Retinal pigment epithelial cell (primary cell): ENCODE data around the gene PER2.

ENCODE experiments used
- DNase-seq: peaks from one replicate; pipeline ENCODE4 v3.0.0-alpha.2; 2010; ENCODE audit warnings: low read depth
- H3K4me3 ChIP-seq: 2 replicates; pipeline ENCODE4 v1.5.1; 2011; ENCODE audit warnings: mild to moderate bottlenecking, low read length, control low read depth, moderate library complexity
- TF ChIP-seq, protein P1 (sequence below): conservative IDR thresholded peaks from 2 replicates; pipeline ENCODE4 v1.5.1; 2011; ENCODE audit warnings: low read depth, low read length, control low read depth, inconsistent platforms

Gene PER2

GRCh38 chr2:238270606-238271005, 17.8 kb downstream of the PER2 start:
- H3K4me3 ChIP-seq = no peak overlapping the region
- no peak for DNase-seq
- TF ChIP-seq, protein P1, sequence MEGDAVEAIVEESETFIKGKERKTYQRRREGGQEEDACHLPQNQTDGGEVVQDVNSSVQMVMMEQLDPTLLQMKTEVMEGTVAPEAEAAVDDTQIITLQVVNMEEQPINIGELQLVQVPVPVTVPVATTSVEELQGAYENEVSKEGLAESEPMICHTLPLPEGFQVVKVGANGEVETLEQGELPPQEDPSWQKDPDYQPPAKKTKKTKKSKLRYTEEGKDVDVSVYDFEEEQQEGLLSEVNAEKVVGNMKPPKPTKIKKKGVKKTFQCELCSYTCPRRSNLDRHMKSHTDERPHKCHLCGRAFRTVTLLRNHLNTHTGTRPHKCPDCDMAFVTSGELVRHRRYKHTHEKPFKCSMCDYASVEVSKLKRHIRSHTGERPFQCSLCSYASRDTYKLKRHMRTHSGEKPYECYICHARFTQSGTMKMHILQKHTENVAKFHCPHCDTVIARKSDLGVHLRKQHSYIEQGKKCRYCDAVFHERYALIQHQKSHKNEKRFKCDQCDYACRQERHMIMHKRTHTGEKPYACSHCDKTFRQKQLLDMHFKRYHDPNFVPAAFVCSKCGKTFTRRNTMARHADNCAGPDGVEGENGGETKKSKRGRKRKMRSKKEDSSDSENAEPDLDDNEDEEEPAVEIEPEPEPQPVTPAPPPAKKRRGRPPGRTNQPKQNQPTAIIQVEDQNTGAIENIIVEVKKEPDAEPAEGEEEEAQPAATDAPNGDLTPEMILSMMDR = no peak

DNA sequence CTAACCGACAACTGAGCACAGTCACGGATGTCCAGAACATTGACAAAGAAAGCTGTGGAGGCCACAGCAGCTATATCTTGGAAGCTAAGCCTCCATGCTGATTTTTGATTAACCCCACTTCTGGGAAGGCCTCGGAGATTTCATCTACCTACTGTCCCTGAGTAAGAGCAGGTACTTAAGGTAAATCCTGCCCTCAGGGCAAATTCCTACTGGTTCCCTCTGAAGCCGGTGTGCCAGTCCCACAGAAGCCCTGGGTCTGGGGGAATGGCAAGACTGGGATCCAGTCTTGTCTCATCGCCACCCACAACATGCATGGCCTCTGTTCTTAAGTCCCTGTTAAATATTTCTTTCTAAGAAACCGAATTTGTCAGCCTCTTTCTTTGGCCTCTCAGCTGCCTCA, 18.7 kb downstream of the PER2 start:
- no peak overlapping the region for H3K4me3 ChIP-seq
- DNase-seq = no peak
- TF ChIP-seq, protein P1 = no peak

DNA sequence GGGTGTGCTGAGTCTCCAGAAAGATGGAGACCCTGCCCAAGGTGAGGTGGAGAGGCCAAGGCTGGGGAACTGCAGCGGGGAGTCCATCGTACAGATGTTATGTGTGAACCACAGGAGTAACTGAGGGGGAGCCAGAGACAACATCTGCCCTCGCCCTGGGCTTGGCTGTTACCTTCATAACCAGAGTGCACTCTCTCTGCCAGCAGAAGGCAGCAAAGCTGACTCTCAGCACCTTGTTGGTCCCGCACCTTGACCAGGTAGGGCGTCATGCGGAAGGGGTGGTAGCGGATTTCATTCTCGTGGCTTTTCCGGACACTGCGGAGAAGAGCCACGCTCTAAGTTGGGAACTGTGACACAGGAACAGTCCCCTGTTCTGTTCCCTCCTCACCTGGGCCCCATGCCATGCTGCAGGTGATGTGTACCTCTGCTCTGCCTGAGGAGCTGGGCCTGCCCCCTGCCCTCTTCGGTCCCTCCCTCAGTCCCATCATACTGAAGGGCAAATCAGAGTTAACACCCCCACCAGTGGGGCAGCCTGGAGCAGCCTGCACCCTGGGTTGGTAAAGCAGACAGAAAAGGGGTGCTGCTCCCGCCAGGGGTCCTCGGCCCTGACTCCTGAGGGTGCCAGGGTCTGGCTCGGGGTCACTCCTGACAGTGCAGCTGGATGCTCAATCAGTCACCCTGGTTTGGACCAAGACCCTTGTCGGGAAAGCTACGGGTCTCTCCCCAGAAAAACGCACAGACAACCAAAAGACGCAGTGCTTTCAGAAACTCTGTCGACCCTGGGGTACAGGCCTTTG, 20.3 kb downstream of the PER2 start:
- TF ChIP-seq, protein P1 = no peak
- DNase-seq = no peak
- H3K4me3 ChIP-seq = no peak overlapping the region

- TF ChIP-seq, protein P1 = no peak
- H3K4me3 ChIP-seq = no peak overlapping the region
- DNase-seq = no peak
These were observed 21.1 kb downstream of the PER2 start for GRCh38 chr2:238267341-238267710.

GRCh38 chr2:238265605-238266004, 22.8 kb downstream of the PER2 start:
- H3K4me3 ChIP-seq = no peak overlapping the region
- DNase-seq = no peak
- TF ChIP-seq, protein P1 = no peak

DNA sequence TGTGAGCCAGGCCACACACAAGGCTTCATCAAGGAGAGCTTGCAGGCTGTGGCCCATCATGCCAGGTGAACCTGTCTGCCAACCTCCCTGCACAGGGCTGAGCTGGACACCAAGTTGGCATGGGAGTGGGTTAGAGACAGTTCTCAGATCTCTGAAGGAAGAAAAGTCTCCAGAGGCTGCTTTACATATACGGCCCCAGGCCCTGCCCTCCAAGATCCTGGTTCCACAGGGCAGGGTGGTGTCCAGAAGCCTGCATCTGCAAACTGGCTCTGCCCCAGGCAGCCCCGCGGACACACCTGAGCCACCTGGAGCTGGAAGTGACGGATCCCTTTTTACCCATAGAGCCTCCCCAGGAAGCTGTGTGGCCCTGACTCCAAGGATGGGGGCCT, 24.3 kb downstream of the PER2 start:
- TF ChIP-seq, protein P1 = no peak
- DNase-seq = no peak
- no peak overlapping the region for H3K4me3 ChIP-seq
